ENCODE measurements around the gene PFKFB1.

Gene PFKFB1

GRCh38 chrX:54994099-54994498 lies at the start of gene PFKFB1:
TSS of gene PFKFB1 (minus strand) at chrX:54994188. CDS start at chrX:54994007, 181 bp downstream.
- DNase-seq = no peak

GRCh38 chrX:55041514-55041913 lies 47.5 kb upstream of the PFKFB1 start:
- no peak for DNase-seq

- DNase-seq = no peak
These were observed 45.5 kb upstream of the PFKFB1 start for GRCh38 chrX:55039471-55039870.

- DNase-seq = no peak
These were observed 39.4 kb upstream of the PFKFB1 start for GRCh38 chrX:55033429-55033828.

- no peak for DNase-seq
These were observed 36.5 kb upstream of the PFKFB1 start, which contains the start of gene ALAS2 for GRCh38 chrX:55030271-55031205. TSS of gene ALAS2 (minus strand) at chrX:55030977. CDS start at chrX:55026000, 4,977 bp downstream.

- no peak for DNase-seq
These were observed 35.3 kb upstream of the PFKFB1 start for GRCh38 chrX:55029291-55029690.

- no peak for DNase-seq
These were observed 34.6 kb upstream of the PFKFB1 start for GRCh38 chrX:55028611-55029010.

- DNase-seq = no peak
These were observed 34.1 kb upstream of the PFKFB1 start for GRCh38 chrX:55028040-55028439.

- no peak for DNase-seq
These were observed 32.9 kb upstream of the PFKFB1 start for GRCh38 chrX:55026840-55027239.

GRCh38 chrX:55026143-55026542 lies 32.2 kb upstream of the PFKFB1 start:
- DNase-seq = no peak

GRCh38 chrX:55014897-55015299 lies 20.9 kb upstream of the PFKFB1 start:
- no peak for DNase-seq

GRCh38 chrX:55011294-55011693 lies 17.3 kb upstream of the PFKFB1 start:
- no peak for DNase-seq

- DNase-seq = no peak
These were observed 14.8 kb upstream of the PFKFB1 start for GRCh38 chrX:55008571-55009358.

GRCh38 chrX:55007656-55008055 lies 13.7 kb upstream of the PFKFB1 start:
- no peak for DNase-seq

GRCh38 chrX:55006827-55007621 lies 13.0 kb upstream of the PFKFB1 start:
- no peak for DNase-seq

- DNase-seq = no peak
These were observed 11.3 kb upstream of the PFKFB1 start for GRCh38 chrX:55005256-55005655.

- no peak for DNase-seq
These were observed 10.2 kb upstream of the PFKFB1 start for GRCh38 chrX:55004231-55004630.

GRCh38 chrX:54999717-55000598 lies 6.0 kb upstream of the PFKFB1 start, which contains the start of gene APEX2:
TSS of gene APEX2 (plus strand) at chrX:55000363. CDS start at chrX:55000423, 60 bp downstream.
- peak; percentile 83 for DNase-seq

- no peak for DNase-seq
These were observed 1.6 kb upstream of the PFKFB1 start for GRCh38 chrX:54995621-54996020.

GRCh38 chrX:54994668-54995351 lies 822 bp upstream of the PFKFB1 start:
- no peak for DNase-seq

All from CD4-positive, alpha-beta T cell treated with Interleukin-4 for 4 hours (primary cell).